SK-N-SH (cell line): ENCODE measurements around the gene SEC14L5. TPM values are rescaled to one million over a fixed set of nuclear protein-coding genes. Genes with fewer than 3 reads are reported as not detected.

ENCODE experiments used
- CTCF ChIA-PET: fragments of 300-600, 350-600 bp; formaldehyde crosslinking; extraction: SDS; loops from one replicate; lab custom pipeline; 2021; lab: Yijun Ruan, JAX
- POLR2A ChIA-PET: fragments of 350-600 bp; sonication (Branson Sonifier 250); formaldehyde crosslinking; extraction: SDS; loops from one replicate; lab custom pipeline; 2020; ENCODE audit warnings: antibody characterized with exemption, inconsistent platforms; lab: Yijun Ruan, JAX
- DNase-seq: peaks from one replicate; pipeline ENCODE4 v3.0.0; 2012
- H2AFZ ChIP-seq: fragments of 200-600 bp; sonication (generic); 2 replicates; pipeline ENCODE4 v1.8.1; 2016; ENCODE audit warnings: antibody characterized with exemption, mild to moderate bottlenecking, low read depth
- H3F3A ChIP-seq: fragments of 200-600 bp; sonication (generic); replicated peaks from 2 replicates; pipeline ENCODE3; 2016; ENCODE audit warnings: antibody characterized with exemption, mild to moderate bottlenecking; ENCODE audit not compliant: insufficient read depth
- H3K27ac ChIP-seq, 2 experiments: fragments of 200-500 bp in 1 of 2; fragments of 200-600 bp in 1 of 2; sonication (Bioruptor generic) in 1 of 2; sonication (generic), shearing (Covaris generic) in 1 of 2; 2 replicates each; pipeline versions ENCODE4 v1.5.1 to v1.6.1; 2014 to 2016; ENCODE audit warnings: low read depth in 2 of 2, inconsistent platforms in 1 of 2, low read length in 1 of 2, mild to moderate bottlenecking in 1 of 2, mixed read lengths in 1 of 2
- H3K27me3 ChIP-seq: fragments of 200-600 bp; sonication (generic), shearing (Covaris generic); 2 replicates; pipeline ENCODE4 v1.6.1; 2016; ENCODE audit warnings: mixed run types; ENCODE audit not compliant: insufficient read depth
- H3K36me3 ChIP-seq, 2 experiments: fragments of 200-500 bp in 1 of 2; fragments of 200-600 bp in 1 of 2; sonication (Bioruptor generic) in 1 of 2; sonication (generic) in 1 of 2; replicated peaks in 1 of 2; 2 replicates each; pipeline versions ENCODE3 to v1.5.1; 2014 to 2016; ENCODE audit warnings: low read length in 1 of 2, mild to moderate bottlenecking in 1 of 2; ENCODE audit not compliant: insufficient read depth in 2 of 2, control insufficient read depth in 1 of 2
- H3K4me1 ChIP-seq, 2 experiments: fragments of 200-500 bp in 1 of 2; fragments of 200-600 bp in 1 of 2; sonication (Bioruptor generic) in 1 of 2; sonication (generic), shearing (Covaris generic) in 1 of 2; 2 replicates each; pipeline versions ENCODE4 v1.5.1 to v1.6.1; 2014 to 2016; ENCODE audit warnings: low read depth in 1 of 2, low read length in 1 of 2, mixed run types in 1 of 2; ENCODE audit not compliant: insufficient read depth in 2 of 2, control insufficient read depth in 1 of 2
- H3K4me2 ChIP-seq: fragments of 200-600 bp; sonication (generic), shearing (Covaris generic); 2 replicates; pipeline ENCODE4 v1.6.1; 2017; ENCODE audit warnings: mixed run types
- H3K4me3 ChIP-seq, 2 experiments: fragments of 200-500 bp in 1 of 2; fragments of 200-600 bp in 1 of 2; sonication (Bioruptor generic) in 1 of 2; sonication (generic), shearing (Covaris generic) in 1 of 2; 2 replicates each; pipeline versions ENCODE4 v1.5.1 to v1.8.1; 2014 to 2016; ENCODE audit warnings: low read depth in 2 of 2, inconsistent platforms in 1 of 2, low read length in 1 of 2, mild to moderate bottlenecking in 1 of 2, mixed read lengths in 1 of 2, moderate library complexity in 1 of 2
- H3K79me2 ChIP-seq: fragments of 200-600 bp; sonication (generic); 2 replicates; pipeline ENCODE4 v1.8.1; 2017; ENCODE audit warnings: mild to moderate bottlenecking; ENCODE audit not compliant: insufficient read depth
- H3K9ac ChIP-seq: fragments of 200-600 bp; sonication (generic); 2 replicates; pipeline ENCODE4 v1.6.1; 2017; ENCODE audit warnings: mixed run types
- H3K9me2 ChIP-seq: fragments of 200-600 bp; sonication (generic); 2 replicates; pipeline ENCODE4 v1.6.1; 2017; ENCODE audit warnings: mixed run types
- H3K9me3 ChIP-seq: fragments of 200-600 bp; sonication (generic); 2 replicates; pipeline ENCODE4 v1.6.1; 2017; ENCODE audit warnings: mixed run types, mild to moderate bottlenecking, moderate library complexity
- H4K20me1 ChIP-seq: fragments of 200-600 bp; sonication (generic); 2 replicates; pipeline ENCODE4 v1.6.1; 2017; ENCODE audit warnings: mild to moderate bottlenecking, mixed run types; ENCODE audit not compliant: insufficient read depth
- ELF1 ChIP-seq: IDR thresholded peaks from 2 replicates; pipeline ENCODE4 v1.4.0; 2012
- EZH2phosphoT487 ChIP-seq: fragments of 200-600 bp; sonication (generic); IDR thresholded peaks from 2 replicates; pipeline ENCODE4 v1.6.1; 2017; ENCODE audit warnings: low read depth, mixed run types, mild to moderate bottlenecking, antibody characterized with exemption, moderate library complexity, borderline replicate concordance
- FOXJ3 ChIP-seq: sonication (generic); formaldehyde crosslinking; IDR thresholded peaks from 2 replicates; pipeline ENCODE4 v1.5.1; 2020; ENCODE audit warnings: mild to moderate bottlenecking, missing genetic modification reagents
- JUND ChIP-seq: IDR thresholded peaks from 2 replicates; pipeline ENCODE4 v1.4.0; 2012
- MAX ChIP-seq: IDR thresholded peaks from 2 replicates; pipeline ENCODE4 v1.4.0; 2012; ENCODE audit warnings: low read depth
- RAD21 ChIP-seq: IDR thresholded peaks from 2 replicates; pipeline ENCODE4 v1.6.1; 2012; ENCODE audit warnings: mild to moderate bottlenecking, low read length
- REST ChIP-seq: IDR thresholded peaks from 2 replicates; pipeline ENCODE4 v1.6.1; 2012; ENCODE audit warnings: mild to moderate bottlenecking, low read depth, low read length, moderate library complexity
- RFX5 ChIP-seq: IDR thresholded peaks from 2 replicates; pipeline ENCODE4 v1.6.1; 2012; ENCODE audit warnings: mild to moderate bottlenecking, improper control_type of control experiment, low read length
- SIN3A ChIP-seq: IDR thresholded peaks from 2 replicates; pipeline ENCODE4 v1.6.1; 2012; ENCODE audit warnings: low read depth, mild to moderate bottlenecking, low read length, moderate library complexity, borderline replicate concordance
- YY1 ChIP-seq: IDR thresholded peaks from 2 replicates; pipeline ENCODE4 v1.4.0; 2012; ENCODE audit warnings: low read depth, mild to moderate bottlenecking
- WGBS: methylation state at CpG from one replicate; pipeline ENCODE4 v1.1.6; 2017; ENCODE audit warnings: low lambda C conversion rate; 5-methylcytosine and 5-hydroxymethylcytosine counted together
- polyA plus RNA-seq, 3 experiments: library from polyadenylated mRNA; depleted of rRNA; stranded (reverse); fragments of >200 nt; gene quantifications; 2 replicates each; pipeline ENCODE4 v1.2.3, GENCODE V29; 2012

The SEC14L5 gene
- polyA plus RNA-seq, 1 of the 3 experiments (the other 2 are of a cell fraction), result 0.08 TPM

DNA sequence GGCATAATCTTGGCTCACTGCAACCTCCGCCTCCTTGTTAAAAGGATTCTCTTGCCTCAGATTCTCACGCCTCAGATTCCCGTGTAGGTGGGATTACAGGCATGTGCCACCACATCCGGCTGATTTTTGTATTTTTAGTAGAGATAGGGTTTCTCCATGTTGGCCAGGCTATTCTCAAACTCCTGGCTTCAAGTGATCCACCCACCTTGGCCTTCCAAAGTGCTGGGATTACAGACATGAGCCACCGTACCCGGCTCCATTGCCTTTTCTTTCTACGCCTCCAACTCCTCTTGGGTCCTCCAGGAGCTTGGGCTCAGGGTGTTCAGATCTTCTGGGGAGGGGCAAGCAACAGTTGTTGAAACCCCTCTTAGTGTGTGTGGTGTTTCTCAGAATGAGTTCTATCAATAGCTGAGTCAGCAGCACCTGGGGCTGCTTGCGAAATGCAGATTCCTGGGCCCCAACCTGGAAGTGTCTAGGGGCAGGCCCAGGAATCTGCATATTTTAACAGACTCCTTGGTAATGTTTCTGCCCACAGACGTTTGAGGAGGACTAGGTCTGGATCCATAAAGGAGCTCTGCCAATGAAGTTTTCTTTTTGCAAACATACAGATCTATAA, 31.4 kb downstream of the SEC14L5 start:
- H3K27me3 ChIP-seq, result peaks cover 22% of the 10 kb centered on the region

DNA sequence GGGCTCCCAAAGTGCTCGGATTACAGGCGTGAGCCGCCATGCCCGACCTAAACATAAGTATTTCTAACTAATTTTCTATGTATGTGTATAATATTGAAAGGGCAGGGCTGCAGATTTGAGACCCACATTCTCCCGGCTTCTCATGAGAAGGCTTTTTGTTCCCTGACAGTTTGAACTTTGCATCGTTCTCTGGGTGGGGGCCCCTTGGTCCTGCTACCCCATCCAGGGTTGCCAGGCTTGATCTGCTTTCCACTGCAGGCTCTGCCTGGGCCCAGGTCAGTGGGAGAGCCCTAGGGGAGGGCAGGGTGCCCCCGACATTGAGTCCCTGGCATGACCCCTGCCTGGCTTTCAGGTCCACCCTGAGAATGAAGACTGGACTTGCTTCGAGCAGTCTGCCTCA, 32.3 kb downstream of the SEC14L5 start:
- TF ChIP-seq JUND (no peak), RFX5 (no peak), RAD21 (no peak)
- Histone ChIP-seq H3K4me2 (no peak overlapping the region), H4K20me1 (no peaks in the 10 kb centered on the region), H3K27me3 (peaks cover 22% of the 10 kb centered on the region), H3K9me2 (no peaks in the 10 kb centered on the region), H3K79me2 (no peaks in the 10 kb centered on the region), H3K27ac (no peak overlapping the region), H3K9me3 (no peaks in the 10 kb centered on the region), H3K9ac (no peak overlapping the region), H3K4me1 (peaks cover 0 to 5% of the 10 kb centered on the region in 2 experiments; a peak in 1 of 4 replicates), H3F3A (no peaks in the 10 kb centered on the region), H2AFZ (no peak overlapping the region), H3K4me3 (no peak overlapping the region), H3K36me3 (no peaks in the 10 kb centered on the region)
- CTCF ChIA-PET, result no interaction called here
- POLR2A ChIA-PET, result no interaction called here
- 55% methylated on average over 7 of the region's 8 CpGs for WGBS
- DNase-seq, result no peak

More for the DNA sequence above, 31.4 kb downstream of the SEC14L5 start:
- no peak for TF ChIP-seq ELF1
- TF ChIP-seq RAD21, result no peak
- TF ChIP-seq SIN3A, result no peak
- no peak for TF ChIP-seq EZH2phosphoT487
- no peak for TF ChIP-seq MAX
- no peak for TF ChIP-seq REST
- no peak for TF ChIP-seq FOXJ3
- no peak for TF ChIP-seq YY1
- Histone ChIP-seq H3K79me2 (no peaks in the 10 kb centered on the region), H4K20me1 (no peaks in the 10 kb centered on the region), H3K4me2 (no peak overlapping the region), H3K27ac (no peak overlapping the region), H3K9me3 (no peaks in the 10 kb centered on the region), H3K36me3 (no peaks in the 10 kb centered on the region), H2AFZ (no peak overlapping the region), H3K9me2 (no peaks in the 10 kb centered on the region), H3F3A (no peaks in the 10 kb centered on the region), H3K4me3 (no peak overlapping the region), H3K4me1 (peaks cover 0 to 5% of the 10 kb centered on the region in 2 experiments; a peak in 1 of 4 replicates), H3K9ac (no peak overlapping the region)
- WGBS, result 69% methylated on average over 9 of the region's 9 CpGs
- DNase-seq, result no peak
- ChIA-PET POLR2A (interaction anchor here (0.6 kb wide), 1 partner anchor 304 kb away, joined by 3 read pairs; no protein-coding TSS in a partner anchor), CTCF (no interaction called here)
